Measurements from ENCODE around the gene LINC00632.

- TF ChIP-seq CTCF (IDR thresholded peaks at IDR 0.05) (no peak), POLR2A (IDR thresholded peaks at IDR 0.05) (no peak)
Observed at GRCh38 chrX:140767646-140768045, 58.1 kb downstream of the LINC00632 start.

All from stomach (tissue), 4 donors.